Body of pancreas (tissue), 4 donors: Measurements from ENCODE around the gene ADAMTSL5. TPM values are rescaled to one million over a fixed set of nuclear protein-coding genes. Genes with fewer than 3 reads are reported as not detected.
"Not testable (repeated sequence)": the region's sequence is repeated elsewhere in the genome, so short reads cannot be mapped to it uniquely, and the experiment has no call there.

Experiments used
- ATAC-seq: fragments of 150-250 bp; one replicate; pipeline ENCODE4 v1.9.1; 2016
- DNase-seq, 4 donors: peaks; one replicate each; pipeline ENCODE4 v3.0.0-alpha.2; 2019
- H3K27ac ChIP-seq, 4 donors: fragments of 200-600 bp; sonication (generic); 1 replicate in 3 of 4; 2 replicates in 1 of 4; pipeline versions ENCODE4 v1.5.1 to v1.6.1; 2016 to 2019; ENCODE audit warnings: mild to moderate bottlenecking in 1 of 4, mixed read lengths in 1 of 4, moderate library complexity in 1 of 4
- H3K27me3 ChIP-seq, 2 donors: fragments of 200-600 bp; sonication (generic); one replicate each; pipeline ENCODE4 v1.6.0; 2016; ENCODE audit warnings: mild to moderate bottlenecking in 1 of 2
- H3K36me3 ChIP-seq, 2 donors: fragments of 200-600 bp; sonication (generic); replicated peaks in 1 of 2; 2 replicates each; pipeline ENCODE4 v1.5.1; 2016; ENCODE audit warnings: low read depth in 2 of 2; ENCODE audit not compliant: insufficient read depth in 1 of 2
- H3K4me1 ChIP-seq: fragments of 200-600 bp; sonication (generic); one replicate; pipeline ENCODE4 v1.6.0; 2016
- H3K4me3 ChIP-seq, 2 donors: fragments of 200-600 bp; sonication (generic); 1 replicate in 1 of 2; 2 replicates in 1 of 2; pipeline ENCODE4 v1.5.1; 2016 to 2019
- H3K9me3 ChIP-seq, 3 donors: fragments of 200-600 bp; sonication (generic); 1 replicate in 2 of 3; 2 replicates in 1 of 3; pipeline ENCODE4 v1.5.1; 2016
- POLR2A ChIP-seq, 3 donors: fragments of 450-650 bp; IDR thresholded peaks; one replicate each; pipeline ENCODE4 v1.6.1; 2016; ENCODE audit warnings: antibody characterized with exemption in 3 of 3, mild to moderate bottlenecking in 2 of 3
- WGBS, 2 donors: methylation state at CpG; one replicate each; pipeline ENCODE4 v1.1.5; 2017; 5-methylcytosine and 5-hydroxymethylcytosine counted together
- intact Hi-C: fragments of 100-400 bp; cut with DNase I; formaldehyde crosslinking; loops from one replicate; pipeline ENCODE4 v1.15.1; 2023
- total RNA-seq, 2 donors: library from RNA; depleted of rRNA; stranded (reverse); fragments of >200 nt; gene quantifications; one replicate each; pipeline ENCODE4 v1.1.0, GENCODE V29; 2016
- TF ChIP-seq, protein P1 (sequence below), 7 experiments: fragments of 450-650 bp in 4 of 7; fragments of 200-600 bp in 3 of 7; sonication (generic) in 3 of 7; IDR thresholded peaks; one replicate each; pipeline ENCODE4 v1.5.1; 2016 to 2019; ENCODE audit warnings: antibody characterized with exemption in 7 of 7

Gene ADAMTSL5
- total RNA-seq, 2 donors from 2014 or later = 1.3 TPM; not detected in 1

DNA sequence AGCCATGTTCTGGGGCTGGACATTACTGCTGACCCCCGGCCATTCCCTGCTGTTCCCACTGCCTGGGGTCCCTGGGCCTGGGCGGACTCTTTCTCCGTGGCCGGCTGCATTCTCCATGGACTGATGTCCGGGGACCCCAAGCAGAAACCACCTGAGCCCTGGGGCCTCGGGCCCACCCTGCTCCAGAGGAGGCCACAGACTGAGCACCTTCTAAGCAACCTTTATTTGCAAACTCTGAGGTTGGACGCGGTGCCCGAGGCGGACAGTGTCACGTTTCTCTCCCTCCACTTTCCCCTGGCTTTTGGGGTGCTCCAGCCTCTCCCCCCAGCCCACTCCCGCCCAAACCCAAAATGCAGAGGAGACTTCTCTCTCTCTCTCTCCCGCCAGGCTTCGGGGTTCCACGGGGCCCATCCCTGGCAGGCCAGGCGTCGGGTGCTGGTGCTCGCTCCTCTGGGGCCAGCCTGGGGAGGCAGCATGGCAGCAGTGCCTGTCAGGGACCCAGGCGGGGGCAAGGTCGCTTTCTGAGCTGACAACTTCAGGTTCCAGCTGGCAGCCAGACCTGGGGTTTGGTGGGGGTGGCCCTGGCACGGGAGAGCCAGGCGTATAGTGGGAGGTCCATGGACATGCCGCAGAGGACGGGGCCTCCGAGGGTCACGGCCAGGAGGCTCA lies 31.5 kb downstream of the ADAMTSL5 start:
- Histone ChIP-seq H3K27ac (no peak overlapping the region), H3K4me3 (no peak overlapping the region), H3K27me3 (no peaks in the 10 kb centered on the region), H3K36me3 (no peaks in the 10 kb centered on the region), H3K9me3 (no peaks in the 10 kb centered on the region), H3K4me1 (peaks cover 15% of the 10 kb centered on the region)
- no peak for ATAC-seq
- no peak for TF ChIP-seq POLR2A (IDR thresholded peaks at IDR 0.05)
- TF ChIP-seq, protein P1, sequence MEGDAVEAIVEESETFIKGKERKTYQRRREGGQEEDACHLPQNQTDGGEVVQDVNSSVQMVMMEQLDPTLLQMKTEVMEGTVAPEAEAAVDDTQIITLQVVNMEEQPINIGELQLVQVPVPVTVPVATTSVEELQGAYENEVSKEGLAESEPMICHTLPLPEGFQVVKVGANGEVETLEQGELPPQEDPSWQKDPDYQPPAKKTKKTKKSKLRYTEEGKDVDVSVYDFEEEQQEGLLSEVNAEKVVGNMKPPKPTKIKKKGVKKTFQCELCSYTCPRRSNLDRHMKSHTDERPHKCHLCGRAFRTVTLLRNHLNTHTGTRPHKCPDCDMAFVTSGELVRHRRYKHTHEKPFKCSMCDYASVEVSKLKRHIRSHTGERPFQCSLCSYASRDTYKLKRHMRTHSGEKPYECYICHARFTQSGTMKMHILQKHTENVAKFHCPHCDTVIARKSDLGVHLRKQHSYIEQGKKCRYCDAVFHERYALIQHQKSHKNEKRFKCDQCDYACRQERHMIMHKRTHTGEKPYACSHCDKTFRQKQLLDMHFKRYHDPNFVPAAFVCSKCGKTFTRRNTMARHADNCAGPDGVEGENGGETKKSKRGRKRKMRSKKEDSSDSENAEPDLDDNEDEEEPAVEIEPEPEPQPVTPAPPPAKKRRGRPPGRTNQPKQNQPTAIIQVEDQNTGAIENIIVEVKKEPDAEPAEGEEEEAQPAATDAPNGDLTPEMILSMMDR (IDR thresholded peaks at IDR 0.05) = no peak
- peak in 1 of 4 donors; percentile 7 for DNase-seq
- intact Hi-C loops = no loop called here
- WGBS, 2 donors = 78 to 85% methylated on average over 14 to 24 of the region's 26 CpGs

DNA sequence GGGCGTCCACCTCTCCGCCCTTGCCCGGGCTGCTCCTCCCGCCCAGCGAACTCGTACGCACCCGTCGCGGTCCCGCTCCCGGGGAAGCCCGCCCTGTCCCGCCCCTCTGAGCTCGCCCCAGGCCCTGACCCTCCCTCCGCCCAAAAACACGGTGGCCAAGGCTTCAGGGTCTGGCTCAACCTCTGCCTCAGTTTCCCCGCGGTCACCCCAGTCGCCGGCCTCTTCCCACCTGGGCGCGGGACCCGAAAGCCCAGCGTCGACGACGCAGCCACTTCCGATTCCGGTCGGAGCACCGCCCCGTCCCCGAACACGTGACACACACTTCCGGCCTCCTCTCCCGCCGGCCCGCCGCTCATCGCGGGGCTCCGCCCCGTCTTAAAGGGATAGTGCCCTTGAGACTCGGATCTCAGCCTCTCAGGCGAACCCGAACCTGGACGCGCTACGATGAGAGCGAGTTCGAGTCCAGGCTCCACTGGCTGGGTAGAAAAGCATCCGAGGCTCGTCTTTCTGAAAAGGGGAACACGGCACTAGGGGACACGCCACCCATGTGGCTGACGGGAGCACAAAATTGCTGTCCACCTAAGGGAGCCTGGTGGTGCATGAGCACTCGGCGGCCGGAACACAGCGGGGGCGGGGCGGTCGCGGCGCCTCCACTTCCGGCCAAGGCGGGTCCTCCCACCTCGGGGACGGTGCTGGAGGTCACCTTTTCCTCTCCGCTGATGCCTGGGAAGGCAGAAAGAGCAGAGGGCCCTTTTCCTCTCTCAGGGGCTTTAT lies 33.7 kb downstream of the ADAMTSL5 start, which contains the start of gene C19orf25:
C19orf25 (minus strand) TSS at position 282 of the 774 bp plus-strand sequence. CDS start 312 bp downstream, outside the sequence.
- Histone ChIP-seq H3K36me3 (no peaks in the 10 kb centered on the region), H3K27me3 (no peaks in the 10 kb centered on the region), H3K27ac (peak within 1 kb of the TSS; percentile 3 to 63 (median 37)), H3K9me3 (no peaks in the 10 kb centered on the region), H3K4me1 (peaks cover 15% of the 10 kb centered on the region), H3K4me3 (peak within 1 kb of the TSS; percentile 61 to 90)
- TF ChIP-seq, protein P1 (IDR thresholded peaks at IDR 0.05) = no peak
- peak; percentile 21 to 80 (median 76) for TF ChIP-seq POLR2A (IDR thresholded peaks at IDR 0.05)
- DNase-seq = peak; percentile 93 to 94 (median 94)
- peak; percentile 97 for ATAC-seq
- intact Hi-C loops = no loop called here
- WGBS, 2 donors = 0 to 4% methylated on average over 7 to 71 of the region's 71 CpGs

DNA sequence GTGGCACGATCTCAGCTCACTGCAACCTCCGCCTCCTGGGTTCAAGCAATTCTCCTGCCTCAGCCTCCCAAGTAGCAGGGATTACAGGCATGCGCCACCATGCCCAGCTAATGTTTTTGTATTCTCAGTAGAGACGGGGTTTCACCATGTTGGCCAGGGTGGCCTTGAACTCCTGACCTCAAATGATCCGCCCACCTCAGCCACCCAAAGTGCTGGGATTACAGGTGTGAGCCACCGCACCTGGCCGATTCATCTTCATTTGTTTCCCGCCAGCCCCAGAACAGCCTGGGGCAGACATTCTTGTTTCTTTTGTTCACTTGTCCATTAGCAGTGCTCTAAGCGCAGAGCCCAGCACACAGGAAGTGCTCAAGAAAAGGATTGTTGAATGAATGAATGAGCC lies 35.8 kb downstream of the ADAMTSL5 start:
- H3K36me3 ChIP-seq, H3K27ac ChIP-seq, intact Hi-C loops, H3K4me3 ChIP-seq, ATAC-seq, DNase-seq, H3K9me3 ChIP-seq: not testable (repeated sequence)
- Histone ChIP-seq H3K27me3 (peaks cover 0 to 15% of the 10 kb centered on the region in 2 donors), H3K4me1 (peaks cover 31% of the 10 kb centered on the region)
- WGBS, 2 donors = 89% methylated on average over 8 to 9 of the region's 9 CpGs

DNA sequence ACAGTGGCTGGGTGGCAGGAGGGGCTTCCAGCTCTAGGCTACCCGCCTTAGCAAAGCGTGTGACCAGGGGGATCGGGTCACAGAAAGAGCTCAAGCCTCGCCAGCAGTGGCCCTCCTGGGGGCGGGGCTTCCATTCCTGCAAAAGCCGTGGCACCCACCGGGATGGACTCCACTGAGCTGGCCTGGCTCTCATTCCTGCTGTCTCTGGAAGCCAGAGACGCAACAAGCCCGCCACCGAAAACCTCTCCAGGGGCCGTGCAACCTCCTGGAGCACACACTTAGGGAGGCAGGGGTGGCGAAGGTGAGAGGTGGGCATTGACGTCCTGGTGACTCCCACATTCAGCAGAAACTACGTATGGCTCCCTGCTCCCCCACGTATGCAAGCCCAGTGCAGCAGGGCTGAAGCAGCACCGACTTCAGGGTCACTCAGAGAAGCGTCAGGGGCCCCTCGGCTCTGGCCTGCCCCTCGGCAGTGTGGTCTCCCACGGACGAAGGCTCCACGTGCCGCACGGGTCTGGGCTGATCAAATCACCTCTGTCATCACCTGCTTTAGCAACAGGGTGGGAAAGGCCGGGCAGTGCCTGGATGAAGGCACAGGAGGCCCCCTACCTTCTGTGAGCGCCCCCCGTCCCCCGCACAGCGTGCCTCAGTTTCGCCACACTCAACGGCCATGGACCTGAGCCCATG lies 36.9 kb downstream of the ADAMTSL5 start:
- H3K36me3 ChIP-seq = no peaks in the 10 kb centered on the region
- peaks cover 42% of the 10 kb centered on the region for H3K4me1 ChIP-seq
- intact Hi-C loops = no loop called here
- H3K27me3 ChIP-seq = peaks cover 0 to 25% of the 10 kb centered on the region in 2 donors
- TF ChIP-seq, protein P1 (IDR thresholded peaks at IDR 0.05) = no peak
- TF ChIP-seq POLR2A (IDR thresholded peaks at IDR 0.05) = no peak
- ATAC-seq (no peak), DNase-seq (no peak)
- H3K4me3 ChIP-seq = no peak overlapping the region
- no peak overlapping the region for H3K27ac ChIP-seq
- WGBS, 2 donors = 88 to 94% methylated on average over 13 to 23 of the region's 31 CpGs
- no peaks in the 10 kb centered on the region for H3K9me3 ChIP-seq
